HepG2 (cell line): ENCODE results near the gene CSPG5. TPM values are rescaled to one million over a fixed set of nuclear protein-coding genes. Genes with fewer than 3 reads are reported as not detected.

Experiments
- AGO2 ChIP-seq: fragments of 200-400 bp; formaldehyde crosslinking; optimal IDR thresholded peaks from 2 replicates; pipeline ENCODE3; 2017; ENCODE audit warnings: mild to moderate bottlenecking, low read depth, low read length, moderate library complexity
- ARNT2 ChIP-seq: sonication (generic); formaldehyde crosslinking; IDR thresholded peaks from 2 replicates; pipeline ENCODE4 v1.8.0; 2022; ENCODE audit warnings: mild to moderate bottlenecking, low read depth, missing genetic modification reagents, moderate library complexity
- ARNTL ChIP-seq: sonication (generic); formaldehyde crosslinking; IDR thresholded peaks from 2 replicates; pipeline ENCODE4 v1.4.0; 2020; ENCODE audit warnings: mild to moderate bottlenecking, missing genetic modification reagents
- HNF1A ChIP-seq, 2 experiments: sonication (generic) in 1 of 2; formaldehyde crosslinking in 1 of 2; IDR thresholded peaks; 2 replicates each; pipeline versions ENCODE4 v1.4.0 to v1.6.1; 2016 to 2020; ENCODE audit warnings: borderline replicate concordance in 1 of 2, low read depth in 1 of 2, mild to moderate bottlenecking in 1 of 2, missing genetic modification reagents in 1 of 2
- KDM5B ChIP-seq: sonication (generic); formaldehyde crosslinking; IDR thresholded peaks from 2 replicates; pipeline ENCODE4 v1.4.0; 2020; ENCODE audit warnings: missing genetic modification reagents, mild to moderate bottlenecking, borderline replicate concordance
- SKI ChIP-seq: fragments of 450-650 bp; IDR thresholded peaks from one replicate; pipeline ENCODE4 v1.6.1; 2018; ENCODE audit warnings: mild to moderate bottlenecking; ENCODE audit not compliant: partially characterized antibody
- ZBTB37 ChIP-seq: sonication (generic); formaldehyde crosslinking; IDR thresholded peaks from 2 replicates; pipeline ENCODE4 v1.4.0; 2020; ENCODE audit warnings: mild to moderate bottlenecking, missing genetic modification reagents
- ZBTB7A ChIP-seq: sonication (generic); formaldehyde crosslinking; IDR thresholded peaks from 2 replicates; pipeline ENCODE4 v1.8.0; 2022; ENCODE audit warnings: mild to moderate bottlenecking, missing genetic modification reagents
- ZNF205 ChIP-seq: IDR thresholded peaks from 2 replicates; pipeline ENCODE4 v1.6.1; 2018; ENCODE audit warnings: missing biosample characterization, missing genetic modification reagents
- ZNF256 ChIP-seq: sonication (generic); formaldehyde crosslinking; conservative IDR thresholded peaks from 2 replicates; pipeline ENCODE4 v1.4.0; 2020; ENCODE audit warnings: missing genetic modification reagents
- ZNF275 ChIP-seq: sonication (generic); formaldehyde crosslinking; IDR thresholded peaks from 2 replicates; pipeline ENCODE4 v1.8.0; 2022; ENCODE audit warnings: missing genetic modification reagents, mild to moderate bottlenecking, inconsistent platforms, borderline replicate concordance
- ZNF292 ChIP-seq: sonication (generic); formaldehyde crosslinking; IDR thresholded peaks from 2 replicates; pipeline ENCODE4 v1.8.1; 2022; ENCODE audit warnings: mild to moderate bottlenecking, low read depth, missing genetic modification reagents, borderline replicate concordance
- ZNF558 ChIP-seq: sonication (generic); formaldehyde crosslinking; IDR thresholded peaks from 2 replicates; pipeline ENCODE4 v1.9.0; 2022; ENCODE audit warnings: mild to moderate bottlenecking, missing genetic modification reagents, borderline replicate concordance
- ZNF605 ChIP-seq: sonication (generic); formaldehyde crosslinking; IDR thresholded peaks from 2 replicates; pipeline ENCODE4 v1.8.0; 2022; ENCODE audit warnings: mild to moderate bottlenecking, missing genetic modification reagents
- ZNF7 ChIP-seq: IDR thresholded peaks from 2 replicates; pipeline ENCODE4 v1.6.1; 2016; ENCODE audit warnings: missing biosample characterization, missing genetic modification reagents
- ZNF749 ChIP-seq: sonication (generic); formaldehyde crosslinking; IDR thresholded peaks from 2 replicates; pipeline ENCODE4 v1.8.0; 2022; ENCODE audit warnings: mild to moderate bottlenecking, missing genetic modification reagents, moderate library complexity, borderline replicate concordance
- ZNF781 ChIP-seq: sonication (generic); formaldehyde crosslinking; IDR thresholded peaks from 2 replicates; pipeline ENCODE4 v1.5.1; 2020; ENCODE audit warnings: borderline replicate concordance, mild to moderate bottlenecking, missing genetic modification reagents; ENCODE audit errors: not compliant biosample characterization
- polyA plus RNA-seq, 8 experiments: library from polyadenylated mRNA; depleted of rRNA in 3 of 8; stranded (reverse) in 7 of 8; unstranded in 1 of 8; fragments of >200 nt; fragmentation: Illumina TruSeq in 4 of 8; extraction: Trizol in 4 of 8; gene quantifications; 2 replicates each; pipeline versions ENCODE4 v1.2.1 to v1.2.3, GENCODE V29; 2011 to 2016; ENCODE audit warnings: low read depth in 4 of 8, missing spikeins in 1 of 8, mixed read lengths in 1 of 8; ENCODE audit not compliant: insufficient read depth in 1 of 8
- total RNA-seq, 5 experiments: library from RNA; depleted of rRNA; stranded (reverse); fragments of >200 nt; fragmentation: Illumina TruSeq; extraction: Trizol; gene quantifications; 2 replicates each; pipeline ENCODE4 v1.2.3, GENCODE V29; 2016; ENCODE audit warnings: low read depth in 1 of 5

Gene CSPG5
- total and polyA plus RNA-seq, 2 of the 13 experiments (the other 11 are each of a cell fraction or from before 2014, with no cell fraction given) = 0.07 to 0.15 TPM

GRCh38 chr3:47522082-47522987 lies 56.3 kb downstream of the CSPG5 start (continued):
- TF ChIP-seq KDM5B = no peak; the same call in 1 of the 2 replicates
- peak; percentile 80; the same call in 1 of the 2 replicates for TF ChIP-seq ZNF292 (CRISPR knock-in tag)
- TF ChIP-seq ZNF605 (CRISPR knock-in tag) = peak; percentile 49; the same call in 1 of the 2 replicates
- TF ChIP-seq ZNF749 (CRISPR knock-in tag) = peak; percentile 69
- TF ChIP-seq ZNF7 (CRISPR knock-in tag) = no peak
- 0 out of 2 replicates have a peak, but pooled peaks have one; percentile 34 for TF ChIP-seq ZNF256 (CRISPR knock-in tag)
- no peak for TF ChIP-seq ZBTB7A
- TF ChIP-seq HNF1A (IDR thresholded peaks at IDR 0.05; ENCODE audit: low read depth) = no peak
- TF ChIP-seq HNF1A (CRISPR knock-in tag; IDR thresholded peaks at IDR 0.05; ENCODE audit: borderline replicate concordance) = 0 out of 2 replicates have a peak, but pooled peaks have one; percentile 35
- peak; percentile 67; the same call in 1 of the 2 replicates for TF ChIP-seq ARNT2
- no peak for TF ChIP-seq ZNF275 (CRISPR knock-in tag)
- no peak for TF ChIP-seq AGO2
- TF ChIP-seq ZNF205 = no peak
- peak; percentile 34 for TF ChIP-seq SKI
- peak; percentile 58; the same call in 1 of the 2 replicates for TF ChIP-seq ZNF558 (CRISPR knock-in tag)
- no peak for TF ChIP-seq ZNF781
- no peak for TF ChIP-seq ZBTB37
- TF ChIP-seq ARNTL (CRISPR knock-in tag) = 0 out of 2 replicates have a peak, but pooled peaks have one; percentile 65
